Measurements from ENCODE around the gene PRKCH.

PRKCH gene

GRCh38 chr14:61575551-61576150, 254.3 kb downstream of the PRKCH start:
- no peak for DNase-seq (ENCODE audit: low read depth, low spot score)

DNA sequence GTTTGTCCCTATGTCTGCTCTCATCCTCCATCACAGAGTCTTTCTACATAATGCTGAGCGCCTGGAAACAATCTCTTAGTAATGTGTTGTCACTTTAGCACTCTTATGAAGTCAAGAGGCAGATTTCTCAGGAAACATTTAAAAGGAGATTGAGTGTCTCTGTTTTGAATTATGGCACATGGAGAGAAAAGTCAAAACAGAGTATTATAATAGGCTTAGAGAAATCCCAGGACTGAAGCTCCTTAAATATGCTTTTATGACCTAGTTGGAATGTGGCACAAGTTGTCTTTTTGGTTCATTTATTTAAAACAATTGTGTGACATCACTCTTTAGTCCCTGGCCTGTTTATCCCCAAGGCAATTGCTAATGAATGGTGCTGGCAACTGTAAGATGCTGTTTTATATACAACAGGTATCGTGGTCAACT, 256.1 kb downstream of the PRKCH start:
- no peak for DNase-seq (ENCODE audit: low read depth, low spot score)
- no peak overlapping the region for H3K4me3 ChIP-seq (ENCODE audit: low read length)

More at GRCh38 chr14:61575551-61576150, 254.3 kb downstream of the PRKCH start:
- no peak overlapping the region for H3K4me3 ChIP-seq (ENCODE audit: low read length)

GRCh38 chr14:61578745-61579144, 257.4 kb downstream of the PRKCH start:
- peak; percentile 72 for DNase-seq (ENCODE audit: low read depth, low spot score)

GRCh38 chr14:61581340-61581739, 260.0 kb downstream of the PRKCH start:
- no peak overlapping the region for H3K4me3 ChIP-seq (ENCODE audit: low read length)
- DNase-seq (ENCODE audit: low read depth, low spot score) = no peak

More at GRCh38 chr14:61578745-61579144, 257.4 kb downstream of the PRKCH start:
- H3K4me3 ChIP-seq (ENCODE audit: low read length) = no peak overlapping the region

DNA sequence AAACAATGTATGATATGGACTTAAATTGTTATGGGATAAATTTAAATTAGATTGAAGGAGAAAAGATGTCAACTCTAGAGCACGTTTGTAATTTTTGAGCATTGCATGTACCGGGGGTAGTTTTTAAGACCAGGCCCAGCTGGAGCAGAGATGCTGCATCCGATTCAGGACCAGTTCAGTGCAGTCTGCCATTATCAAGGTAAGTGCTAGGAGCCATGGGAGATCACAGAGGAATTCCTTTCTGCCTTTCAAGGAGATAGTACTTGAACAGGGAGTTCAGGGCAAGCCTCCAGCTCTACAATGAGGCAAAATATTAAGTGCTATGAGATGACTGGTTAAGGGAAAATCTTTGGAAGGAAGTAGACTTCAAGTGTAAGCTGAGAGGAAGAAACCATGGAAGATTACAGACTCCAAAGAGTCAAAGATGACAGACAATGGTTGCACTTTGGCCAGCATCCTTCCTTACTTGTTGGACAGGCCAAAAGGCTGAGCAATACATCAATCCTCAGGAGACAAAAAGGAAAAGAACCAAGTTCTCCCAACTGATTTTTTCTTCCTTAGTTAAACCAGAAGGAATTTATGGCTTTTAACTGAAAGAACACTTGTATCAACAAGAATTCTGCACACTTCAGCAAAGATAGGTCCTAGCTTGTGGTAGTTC, 260.7 kb downstream of the PRKCH start:
- no peak for DNase-seq (ENCODE audit: low read depth, low spot score)

DNA sequence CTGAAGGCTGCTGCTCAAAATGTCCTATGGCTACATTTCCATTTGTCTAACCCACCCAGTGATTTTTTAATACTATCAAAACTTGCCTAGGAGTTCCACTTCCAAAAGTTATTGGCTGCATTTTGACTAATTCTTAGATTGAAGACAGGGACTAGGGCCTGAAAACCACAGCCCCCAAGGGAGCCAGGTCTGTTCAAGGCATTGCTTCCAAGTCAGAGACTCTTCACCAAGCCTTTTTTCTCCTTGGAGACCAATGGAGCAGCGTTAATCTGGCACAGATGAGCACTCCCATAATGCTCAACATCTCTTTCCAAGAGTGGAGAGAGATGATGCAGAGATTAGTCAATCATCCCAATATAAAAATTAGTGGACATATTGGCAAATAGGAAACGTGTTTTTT, 261.4 kb downstream of the PRKCH start:
- no peak overlapping the region for H3K4me3 ChIP-seq (ENCODE audit: low read length)
- DNase-seq (ENCODE audit: low read depth, low spot score) = no peak

More for the DNA sequence above, 260.7 kb downstream of the PRKCH start:
- H3K4me3 ChIP-seq (ENCODE audit: low read length) = no peak overlapping the region

DNA sequence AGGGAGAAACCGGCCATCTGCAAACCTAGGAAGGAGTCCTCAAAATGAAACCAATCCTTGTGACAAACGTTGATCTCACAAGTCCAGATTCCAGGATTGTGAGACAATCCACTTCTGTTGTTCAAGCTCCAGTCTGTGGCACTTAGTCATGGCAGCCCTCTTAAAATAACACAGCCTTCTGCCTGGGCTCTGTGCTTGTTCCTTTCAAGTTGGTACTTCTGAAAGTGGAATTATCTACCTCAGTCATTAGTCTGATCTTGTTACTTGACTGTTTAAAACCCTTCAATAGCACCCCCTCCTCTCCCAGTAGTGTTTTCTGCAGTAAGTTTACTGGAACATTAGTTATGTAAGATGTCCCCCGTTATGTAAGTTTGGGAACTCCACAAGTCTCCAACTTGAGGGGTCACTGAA, 263.0 kb downstream of the PRKCH start:
- no peak overlapping the region for H3K4me3 ChIP-seq (ENCODE audit: low read length)
- no peak for DNase-seq (ENCODE audit: low read depth, low spot score)

DNA sequence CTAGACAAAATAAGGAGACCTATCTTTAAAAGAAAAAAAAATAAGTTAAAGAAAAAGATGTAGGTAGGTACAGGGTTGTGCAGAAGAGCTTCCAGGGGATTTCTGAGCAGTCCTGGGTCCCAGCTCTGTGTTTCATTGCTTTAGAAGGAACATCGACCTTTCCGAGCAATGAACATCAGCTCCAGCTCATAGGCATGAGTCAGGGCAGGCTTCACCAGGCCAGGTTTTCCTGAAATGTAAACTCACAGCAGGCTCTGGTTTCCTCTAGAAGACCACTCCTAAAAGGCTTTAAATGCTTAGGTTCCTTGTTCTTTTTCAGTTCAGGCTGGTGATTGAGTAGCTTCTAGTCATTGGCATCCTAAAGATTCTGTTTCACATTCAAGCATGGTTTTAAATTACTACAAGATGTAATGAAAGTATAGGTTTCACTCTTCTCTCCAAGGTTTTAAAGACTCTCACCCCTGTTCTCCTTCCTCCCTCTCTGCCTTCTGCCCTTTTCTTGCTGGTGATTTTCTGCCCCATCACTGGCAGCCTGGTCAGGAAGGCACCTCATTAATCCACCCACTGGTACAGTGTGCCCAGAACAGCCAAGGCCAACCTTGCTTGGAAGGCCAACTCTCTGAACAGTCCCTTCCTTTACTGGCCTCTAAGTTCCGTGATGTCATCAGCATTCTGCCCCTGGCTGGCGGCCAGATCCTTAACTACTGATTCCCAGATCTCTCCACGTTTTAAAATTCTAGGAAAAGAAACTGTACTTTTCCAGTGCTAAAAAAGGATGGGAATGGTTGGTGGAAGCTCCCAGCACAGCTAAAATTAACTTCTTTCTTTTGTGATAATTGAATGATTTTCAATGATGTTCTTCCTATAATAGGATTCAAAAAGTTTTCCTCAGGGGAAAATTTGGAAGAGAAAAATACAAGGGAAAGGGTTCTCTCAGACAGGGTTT, 264.5 kb downstream of the PRKCH start:
- DNase-seq (ENCODE audit: low read depth, low spot score) = no peak

DNA sequence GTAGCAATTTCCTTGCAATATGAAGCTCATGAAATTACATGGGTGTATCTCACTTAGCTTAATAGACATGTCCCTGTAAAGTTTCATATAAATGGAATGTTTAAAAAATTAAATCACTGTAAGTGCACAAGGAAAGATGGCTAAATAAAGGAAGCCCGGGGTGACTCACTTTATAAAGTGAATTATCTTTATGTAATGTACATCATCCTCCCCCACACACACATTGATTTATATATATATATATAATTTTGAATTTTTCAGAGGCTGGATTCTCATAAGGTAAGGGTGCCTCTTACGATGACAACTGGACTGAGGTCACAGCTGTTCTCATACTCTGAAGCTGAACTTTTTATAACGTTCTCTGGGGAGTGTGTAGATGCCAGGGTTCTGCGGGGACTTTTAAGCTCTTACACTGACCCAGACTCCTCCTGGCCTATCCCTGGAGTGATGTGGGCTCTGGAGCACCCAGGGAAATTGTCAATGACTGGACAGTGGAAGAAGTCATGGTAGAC, 265.2 kb downstream of the PRKCH start:
- H3K4me3 ChIP-seq (ENCODE audit: low read length) = no peak overlapping the region
- DNase-seq (ENCODE audit: low read depth, low spot score) = no peak

More for the DNA sequence above, 264.5 kb downstream of the PRKCH start:
- no peak overlapping the region for H3K4me3 ChIP-seq (ENCODE audit: low read length)

- no peak for DNase-seq (ENCODE audit: low read depth, low spot score)
- H3K4me3 ChIP-seq (ENCODE audit: low read length) = no peak overlapping the region
These were observed 265.8 kb downstream of the PRKCH start for GRCh38 chr14:61587081-61587713.

- H3K4me3 ChIP-seq (ENCODE audit: low read length) = no peak overlapping the region
- no peak for DNase-seq (ENCODE audit: low read depth, low spot score)
These were observed 267.1 kb downstream of the PRKCH start for GRCh38 chr14:61588419-61588901.

- no peak overlapping the region for H3K4me3 ChIP-seq (ENCODE audit: low read length)
These were observed 268.6 kb downstream of the PRKCH start for GRCh38 chr14:61589691-61590581.

GRCh38 chr14:61591862-61592261, 270.5 kb downstream of the PRKCH start:
- no peak for DNase-seq (ENCODE audit: low read depth, low spot score)
- no peak overlapping the region for H3K4me3 ChIP-seq (ENCODE audit: low read length)

More at GRCh38 chr14:61589691-61590581, 268.6 kb downstream of the PRKCH start:
- DNase-seq (ENCODE audit: low read depth, low spot score) = peak; percentile 78

GRCh38 chr14:61593330-61593729, 272.0 kb downstream of the PRKCH start:
- no peak for DNase-seq (ENCODE audit: low read depth, low spot score)
- no peak overlapping the region for H3K4me3 ChIP-seq (ENCODE audit: low read length)

DNA sequence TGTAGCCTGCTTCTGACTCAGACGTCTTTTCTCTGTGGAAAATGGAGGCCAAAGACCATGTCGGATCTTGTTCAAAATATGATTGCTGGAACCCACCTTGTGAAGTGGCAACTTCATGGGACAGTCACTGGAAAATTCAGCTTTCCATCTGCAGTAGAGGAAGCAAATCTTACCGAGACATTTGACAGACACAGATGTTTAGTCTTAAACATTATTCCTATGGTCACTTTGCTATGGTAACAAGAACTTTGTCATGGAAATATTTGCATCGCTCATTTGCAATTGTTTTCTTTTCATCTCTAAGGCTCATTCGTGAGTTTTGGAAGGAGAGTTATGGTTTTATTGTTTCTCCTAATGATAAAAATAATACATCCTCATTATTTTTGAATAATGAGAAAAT, 275.6 kb downstream of the PRKCH start:
- DNase-seq (ENCODE audit: low read depth, low spot score) = no peak
- no peak overlapping the region for H3K4me3 ChIP-seq (ENCODE audit: low read length)

GRCh38 chr14:61598980-61599379, 277.6 kb downstream of the PRKCH start:
- H3K4me3 ChIP-seq (ENCODE audit: low read length) = no peak overlapping the region
- DNase-seq (ENCODE audit: low read depth, low spot score) = no peak

DNA sequence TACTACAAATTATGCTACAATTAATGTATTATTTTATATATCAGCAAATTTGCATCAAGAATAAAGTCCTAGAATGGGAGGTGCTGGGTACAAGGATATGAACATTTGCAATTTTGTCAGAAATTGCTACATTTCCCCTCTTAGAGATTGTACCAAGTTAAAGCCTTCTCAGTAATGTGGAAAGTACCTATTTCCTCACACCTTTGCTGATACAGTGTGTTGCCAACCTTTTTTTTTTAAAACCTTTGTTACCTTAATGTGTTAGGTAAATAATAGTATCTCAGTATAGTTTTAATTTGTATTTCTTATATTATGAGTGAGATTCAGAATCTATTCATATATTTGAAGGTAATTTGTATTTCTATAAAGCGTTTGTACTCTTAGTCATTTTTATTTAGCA, 278.6 kb downstream of the PRKCH start:
- DNase-seq (ENCODE audit: low read depth, low spot score) = no peak
- H3K4me3 ChIP-seq (ENCODE audit: low read length) = no peak overlapping the region

Measured in Jurkat, Clone E6-1 (cell line).